Left lobe of liver (tissue), 2 donors: ENCODE results near the gene GYG2. TPM values are rescaled to one million over a fixed set of nuclear protein-coding genes. Genes with fewer than 3 reads are reported as not detected.
"Not testable (repeated sequence)": the region's sequence is repeated elsewhere in the genome, so short reads cannot be mapped to it uniquely, and the experiment has no call there.

Experiments used
- ATAC-seq: fragments of 200-7000 bp; cut with Tn5 transposase; one replicate; pipeline ENCODE4 v1.9.1; 2020; ENCODE audit warnings: mild to moderate bottlenecking, moderate library complexity
- DNase-seq: peaks from one replicate; pipeline ENCODE4 v3.0.0-alpha.2; 2020; ENCODE audit warnings: low spot score
- total RNA-seq: library from RNA; stranded (reverse); gene quantifications from one replicate; pipeline ENCODE4 v1.2.1, GENCODE V29; 2021
- donor health status: DM: no; HTN: no; CAD: no; lungs with moderate emphysema.
- donor health status: DM: no; HTN: yes; CAD: no.

The GYG2 gene
- total RNA-seq, 1 donor from 2014 or later, result 16.7 TPM

DNA sequence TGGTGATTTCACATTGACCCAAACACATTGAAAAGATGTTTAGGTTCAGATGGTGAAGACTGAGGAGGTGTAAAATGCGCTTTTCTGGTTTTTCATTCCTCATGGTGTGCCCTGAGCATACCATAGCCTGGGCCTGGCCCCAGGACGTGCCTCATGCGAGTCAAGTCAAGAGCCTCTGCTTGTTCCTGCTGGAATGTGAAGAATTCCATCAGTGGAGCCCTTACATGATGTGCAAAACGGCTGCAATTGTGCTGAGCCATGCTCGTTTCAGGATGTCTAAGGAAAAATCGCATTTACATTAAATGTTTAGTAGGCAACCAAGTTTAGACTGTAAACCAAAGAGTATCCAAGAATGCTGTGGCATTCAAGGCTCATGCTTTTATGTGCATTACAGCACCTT, 34.9 kb downstream of the GYG2 start:
- DNase-seq, result no peak

GRCh38 chrX:2867206-2867605, 38.5 kb downstream of the GYG2 start:
- ATAC-seq, result no peak
- DNase-seq, result no peak

More for the DNA sequence above, 34.9 kb downstream of the GYG2 start:
- ATAC-seq, result no peak

GRCh38 chrX:2870650-2871049, 41.9 kb downstream of the GYG2 start:
- ATAC-seq, result no peak
- no peak for DNase-seq

DNA sequence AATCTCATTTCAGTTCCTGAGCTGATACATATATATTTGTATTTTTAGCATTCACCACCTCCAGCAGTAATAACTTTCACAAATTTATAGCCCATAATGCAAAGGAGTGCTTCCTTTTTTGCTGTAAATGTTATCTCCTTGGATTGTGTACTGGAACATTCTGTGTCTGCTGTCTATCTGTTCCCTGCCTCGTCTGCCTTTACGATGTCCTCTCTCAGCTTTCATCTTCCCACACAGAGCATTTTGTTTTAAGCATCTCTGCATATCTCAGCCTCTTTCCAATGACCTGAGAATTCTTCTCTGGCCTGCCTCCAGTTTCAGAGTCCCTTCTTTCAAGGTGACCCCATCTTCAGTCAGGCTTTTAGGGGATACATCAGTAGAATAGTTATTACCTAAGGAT, 43.1 kb downstream of the GYG2 start:
- DNase-seq (no peak), ATAC-seq (no peak)

- DNase-seq, result no peak
- no peak for ATAC-seq
Measured at GRCh38 chrX:2872671-2873277, 44.0 kb downstream of the GYG2 start.

- DNase-seq (no peak), ATAC-seq (no peak)
Measured at GRCh38 chrX:2874222-2875135, 45.7 kb downstream of the GYG2 start.

DNA sequence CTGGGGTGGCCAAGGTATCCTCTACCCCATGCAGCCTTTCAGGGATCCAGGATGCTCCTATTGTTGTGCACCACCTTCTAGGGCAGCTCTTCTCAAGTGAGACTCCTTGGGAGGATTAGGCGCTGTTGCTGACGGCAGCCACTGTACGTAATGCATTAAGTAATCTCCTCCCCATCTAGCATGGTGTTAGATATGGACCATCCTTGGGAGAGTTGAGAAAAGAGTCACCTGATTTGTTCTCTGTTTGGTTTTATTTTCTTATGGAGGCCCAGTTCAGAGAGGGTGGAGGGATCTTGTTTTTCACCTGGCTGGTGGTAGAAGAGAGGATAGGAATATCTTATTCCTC, 46.4 kb downstream of the GYG2 start:
- DNase-seq, result no peak
- no peak for ATAC-seq

DNA sequence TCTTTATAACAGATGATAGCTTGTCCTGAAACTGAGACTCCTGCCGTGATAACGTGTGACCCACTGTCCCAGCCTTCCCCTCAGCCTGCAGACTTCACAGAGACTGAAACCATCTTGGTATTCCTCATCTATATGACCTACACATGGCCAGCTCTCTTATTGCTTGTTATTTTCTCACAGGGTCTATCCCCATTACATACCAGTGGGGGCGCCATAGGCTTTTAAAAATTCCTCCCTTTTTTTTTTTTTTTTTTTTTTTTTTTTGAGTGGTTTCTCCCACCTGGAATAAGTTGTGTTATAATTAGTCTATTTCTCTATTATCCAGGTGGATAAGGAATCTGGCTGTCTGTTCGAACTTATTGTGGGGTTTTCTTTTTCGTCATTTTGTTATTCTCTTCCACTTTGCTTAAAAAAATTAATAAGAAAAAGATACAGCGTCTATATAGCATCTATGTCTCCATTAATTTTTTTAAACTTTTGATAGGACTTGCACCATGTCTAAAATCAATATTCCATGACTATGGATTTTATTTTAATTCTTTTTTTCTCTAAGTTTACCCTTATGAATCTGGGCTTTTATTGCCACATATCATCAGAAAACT, 47.2 kb downstream of the GYG2 start:
- ATAC-seq, result peak; percentile 44
- DNase-seq, result no peak

DNA sequence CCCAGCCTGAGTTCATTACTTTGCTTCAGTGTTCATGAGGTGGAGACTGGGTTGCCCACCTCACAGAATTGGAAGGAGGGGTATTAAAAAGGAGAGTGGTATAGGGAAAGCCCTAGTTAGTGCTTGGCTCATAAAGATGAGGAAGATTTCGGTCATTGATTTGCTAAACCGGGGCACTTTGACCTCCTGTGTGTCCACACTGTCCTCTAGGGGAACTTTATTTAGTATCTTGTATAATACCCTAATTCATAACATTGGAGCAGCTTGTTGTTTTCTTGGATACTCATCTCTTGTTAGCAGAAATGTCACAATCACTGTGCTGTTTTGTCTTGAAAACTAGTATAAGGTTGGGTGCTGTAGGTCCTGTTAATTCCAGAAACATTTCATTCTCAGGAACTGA, 49.8 kb downstream of the GYG2 start:
- no peak for DNase-seq
- peak; percentile 52 for ATAC-seq

- DNase-seq (no peak), ATAC-seq (no peak)
Measured at GRCh38 chrX:2879670-2880069, 50.9 kb downstream of the GYG2 start.

GRCh38 chrX:2883770-2884169, 55.0 kb downstream of the GYG2 start:
- ATAC-seq (no peak), DNase-seq (no peak)

GRCh38 chrX:2888309-2888708, 59.6 kb downstream of the GYG2 start:
- ATAC-seq, result peak; percentile 67
- DNase-seq, result no peak

DNA sequence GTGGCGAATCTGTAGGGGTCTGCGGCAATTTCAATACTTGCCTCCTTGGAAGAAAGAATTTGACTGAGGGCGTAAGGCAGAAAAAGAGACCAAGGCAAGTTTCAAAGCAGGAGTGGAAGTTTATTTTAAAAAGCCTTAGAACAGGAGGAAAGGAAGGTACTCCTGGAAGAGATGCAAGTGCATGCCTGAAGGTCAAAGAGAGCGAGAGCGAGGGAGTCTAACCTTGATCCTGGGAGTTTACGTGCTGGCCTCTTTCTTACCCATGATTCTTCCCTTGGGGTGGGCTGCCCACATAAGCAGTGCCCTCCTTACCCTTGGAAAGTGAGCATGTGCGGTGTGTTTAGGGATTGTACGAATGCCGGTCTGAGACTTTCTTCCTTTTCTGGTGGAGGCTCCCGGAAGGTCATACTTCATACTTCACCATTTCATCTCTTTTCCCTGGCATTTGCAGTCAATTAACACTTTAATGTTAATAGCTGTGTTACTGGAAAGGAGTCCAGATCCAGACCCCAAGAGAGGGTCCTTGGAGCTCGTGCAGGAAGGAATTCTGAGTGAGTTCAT, 60.4 kb downstream of the GYG2 start:
- ATAC-seq (peak; percentile 59), DNase-seq (no peak)

DNA sequence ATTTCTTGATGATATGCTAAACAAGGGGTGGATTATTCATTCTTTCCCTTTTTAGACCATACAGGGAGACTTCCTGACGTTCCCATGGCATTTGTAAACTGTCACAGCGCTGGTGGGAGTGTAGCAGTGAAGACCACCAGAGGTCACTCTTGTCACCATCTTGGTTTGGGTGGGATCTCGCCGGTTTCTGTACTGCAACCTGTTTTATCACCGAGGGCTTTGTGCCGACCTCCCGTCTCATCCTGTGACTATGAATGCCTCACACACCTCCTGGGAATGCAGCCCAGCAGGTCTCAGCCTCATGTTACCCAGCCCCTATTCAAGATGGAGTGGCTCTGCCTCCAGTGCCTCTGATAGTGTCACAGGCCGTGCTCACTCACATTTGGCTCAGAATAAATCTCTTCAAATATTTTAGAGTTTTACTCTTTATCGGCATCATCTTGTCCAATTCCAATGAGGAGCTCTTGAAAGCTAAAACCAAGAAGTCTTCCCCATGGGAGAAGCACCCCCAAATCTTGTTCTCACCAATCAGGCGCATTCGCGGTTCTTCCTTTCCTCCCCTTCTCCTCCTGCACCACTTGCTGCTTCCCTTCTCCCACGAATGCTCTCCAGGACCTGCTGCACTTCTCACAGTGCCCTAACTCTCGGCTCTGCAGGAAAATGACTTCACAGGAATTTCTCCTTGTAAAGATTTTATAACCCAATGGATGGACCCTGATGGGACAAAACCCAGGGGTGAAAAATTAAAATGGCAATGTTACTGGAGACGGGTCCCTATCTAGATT, 61.2 kb downstream of the GYG2 start:
- peak; percentile 59 for ATAC-seq
- DNase-seq, result not testable (repeated sequence)

- not testable (repeated sequence) for DNase-seq, ATAC-seq
Measured at GRCh38 chrX:2890536-2891460, 62.1 kb downstream of the GYG2 start.

DNA sequence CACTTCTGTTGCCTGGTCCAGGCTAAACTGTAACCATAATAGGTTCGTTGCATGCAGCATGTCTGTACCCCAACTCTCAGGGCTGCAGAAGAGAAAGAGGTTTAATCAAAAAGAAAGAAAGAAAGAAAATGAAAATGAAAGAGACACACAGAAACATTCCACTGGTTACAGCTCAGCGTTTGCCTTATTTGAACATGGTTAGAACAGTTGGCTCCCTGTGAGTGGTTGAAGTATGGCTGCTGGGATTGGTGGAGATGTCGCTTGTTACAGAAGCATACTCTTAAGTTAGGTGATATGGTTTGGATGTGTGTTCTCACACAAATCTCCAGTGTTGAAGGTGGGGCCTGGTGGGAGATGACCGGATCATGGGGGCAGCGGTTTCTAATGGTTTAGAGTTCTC, 64.1 kb downstream of the GYG2 start:
- DNase-seq, result no peak
- ATAC-seq, result no peak

GRCh38 chrX:2894885-2895292, 66.2 kb downstream of the GYG2 start:
- DNase-seq (no peak), ATAC-seq (no peak)

DNA sequence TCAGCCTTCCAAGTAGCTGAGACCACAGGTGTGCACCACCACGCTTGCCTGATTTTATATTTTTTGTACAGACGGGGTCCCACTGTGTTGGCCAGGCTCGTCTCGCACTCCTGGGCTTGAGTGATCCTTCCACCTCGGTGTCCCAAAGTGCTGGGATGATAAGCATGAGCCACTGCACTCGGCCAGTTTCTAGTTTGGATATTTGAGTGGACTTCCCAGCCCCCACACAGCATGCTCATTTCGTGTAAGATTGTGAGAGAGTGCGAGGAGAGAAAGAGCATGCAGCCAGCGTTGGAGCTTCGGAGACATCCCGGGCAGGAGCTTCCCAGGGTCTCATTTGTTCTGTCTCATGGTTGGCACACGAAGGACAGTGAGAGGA, 68.6 kb downstream of the GYG2 start:
- ATAC-seq (peak; percentile 17), DNase-seq (no peak)

DNA sequence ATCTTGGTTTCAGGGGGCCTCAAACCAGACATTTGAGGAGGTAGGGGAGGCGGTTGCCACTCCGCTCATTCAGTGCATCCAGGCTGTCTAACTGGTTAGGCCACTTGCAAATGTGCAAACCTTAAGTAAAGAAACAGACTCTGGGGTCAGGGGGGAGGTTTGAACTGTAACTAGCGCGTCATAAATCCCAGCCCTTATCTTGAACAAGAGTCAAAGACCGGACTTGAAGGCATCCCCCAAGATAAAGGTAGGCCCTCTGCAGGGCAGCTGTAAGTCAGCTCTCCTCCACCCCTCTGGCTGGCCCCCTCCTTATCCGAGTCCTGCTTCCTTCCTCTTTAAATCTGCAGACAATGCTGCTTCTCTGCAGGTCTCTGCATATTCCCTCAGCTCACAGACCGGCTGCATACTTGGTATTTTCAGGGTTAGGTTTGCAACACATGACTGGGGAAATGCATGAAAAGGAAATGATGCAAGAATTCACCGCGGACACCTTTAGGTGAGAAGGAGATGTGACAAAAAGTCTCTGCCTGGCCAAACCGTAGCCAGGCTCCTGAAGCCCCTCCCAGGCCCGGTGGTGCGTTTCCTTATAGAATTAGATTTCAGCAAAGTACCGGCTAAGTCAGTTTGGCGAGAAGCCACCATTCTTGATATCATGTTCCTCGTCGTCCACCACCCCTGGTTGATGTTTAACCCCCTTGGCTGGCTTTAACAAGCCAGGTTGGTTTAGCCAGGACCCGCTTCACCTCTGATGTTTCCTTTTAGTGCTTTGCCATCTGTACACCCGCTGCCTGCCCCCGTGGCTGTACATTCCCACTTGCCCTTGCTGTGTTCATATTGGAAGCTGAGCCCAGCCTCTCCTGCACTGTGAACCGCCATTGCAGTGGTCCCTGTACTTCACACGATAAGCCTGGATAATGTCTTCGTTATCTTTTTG, 69.2 kb downstream of the GYG2 start:
- peak; percentile 83 for ATAC-seq
- DNase-seq, result peak; percentile 82
